ENCODE results near the gene FBXO40.

FBXO40 gene

GRCh38 chr3:121667333-121667732 is 74.2 kb downstream of the FBXO40 start:
- Histone ChIP-seq H3K27me3 (replicated peaks; ENCODE audit: control insufficient read depth, insufficient read depth, low read length) (no peaks in the 10 kb centered on the region), H3K9me3 (ENCODE audit: control insufficient read depth, low read length) (no peaks in the 10 kb centered on the region), H3K36me3 (ENCODE audit: control insufficient read depth, insufficient read depth, low read length, severe bottlenecking) (peaks cover 94% of the 10 kb centered on the region), H3K4me3 (ENCODE audit: low read length) (no peak overlapping the region), H3K9ac (ENCODE audit: low read length) (no peak overlapping the region), H3K4me1 (ENCODE audit: control insufficient read depth, insufficient read depth, low read length) (peaks cover 9% of the 10 kb centered on the region)
- DNase-seq (ENCODE audit: low read depth), result no peak

GRCh38 chr3:121670676-121671075 is 77.5 kb downstream of the FBXO40 start:
- Histone ChIP-seq H3K36me3 (ENCODE audit: control insufficient read depth, insufficient read depth, low read length, severe bottlenecking) (peaks cover 93% of the 10 kb centered on the region), H3K27me3 (replicated peaks; ENCODE audit: control insufficient read depth, insufficient read depth, low read length) (no peaks in the 10 kb centered on the region)

GRCh38 chr3:121677141-121677540 is 84.0 kb downstream of the FBXO40 start:
- Histone ChIP-seq H3K9me3 (ENCODE audit: control insufficient read depth, low read length) (no peaks in the 10 kb centered on the region), H3K27me3 (replicated peaks; ENCODE audit: control insufficient read depth, insufficient read depth, low read length) (no peaks in the 10 kb centered on the region), H3K4me3 (ENCODE audit: low read length) (no peak overlapping the region), H3K9ac (ENCODE audit: low read length) (no peak overlapping the region), H3K36me3 (ENCODE audit: control insufficient read depth, insufficient read depth, low read length, severe bottlenecking) (peaks cover 92% of the 10 kb centered on the region), H3K4me1 (ENCODE audit: control insufficient read depth, insufficient read depth, low read length) (peaks cover 3% of the 10 kb centered on the region)
- DNase-seq (ENCODE audit: low read depth), result no peak

More at GRCh38 chr3:121670676-121671075, 77.5 kb downstream of the FBXO40 start:
- H3K4me1 ChIP-seq (ENCODE audit: control insufficient read depth, insufficient read depth, low read length), result no peaks in the 10 kb centered on the region
- H3K9me3 ChIP-seq (ENCODE audit: control insufficient read depth, low read length), result no peaks in the 10 kb centered on the region
- DNase-seq (ENCODE audit: low read depth), result no peak
- no peak overlapping the region for H3K9ac ChIP-seq (ENCODE audit: low read length)
- no peak overlapping the region for H3K4me3 ChIP-seq (ENCODE audit: low read length)

Measured in adipocyte (in vitro differentiated cells).